Hepatocyte (in vitro differentiated cells): ENCODE measurements around the gene TMCC1.

Experiments
- CTCF ChIP-seq: fragments of 200-600 bp; sonication (generic); IDR thresholded peaks from 2 replicates; pipeline ENCODE4 v1.5.1; 2016; ENCODE audit warnings: antibody characterized with exemption, mild to moderate bottlenecking; ENCODE audit not compliant: poor library complexity
- EZH2 ChIP-seq: fragments of 200-600 bp; sonication (generic); IDR thresholded peaks from 2 replicates; pipeline ENCODE4 v1.6.1; 2016; ENCODE audit warnings: antibody characterized with exemption, mild to moderate bottlenecking, borderline replicate concordance

- TF ChIP-seq CTCF (no peak), EZH2 (no peak)
Measured at GRCh38 chr3:129855170-129855831, 38.2 kb downstream of the TMCC1 start.
